Spleen (tissue), 7 donors: ENCODE results near the gene UBE2U.

ENCODE experiments used
- POLR2AphosphoS5 ChIP-seq, 3 donors: sonication (generic); formaldehyde crosslinking; IDR thresholded peaks; one replicate each; pipeline ENCODE4 v1.5.1; 2017; ENCODE audit warnings: antibody characterized with exemption in 3 of 3
- TF ChIP-seq, protein P1 (sequence below), 11 experiments: fragments of 200-600 bp in 7 of 11; fragments of 450-650 bp in 4 of 11; sonication (generic) in 4 of 11; IDR thresholded peaks in 8 of 11; conservative IDR thresholded peaks in 3 of 11; 1 replicate in 7 of 11; 2 replicates in 4 of 11; pipeline versions ENCODE4 v1.4.0 to v1.8.0; 2016 to 2021; ENCODE audit warnings: antibody characterized with exemption in 11 of 11, inconsistent platforms in 4 of 11, mild to moderate bottlenecking in 1 of 11
- donor health status: DM: no; HTN: no; CAD: no; lungs with moderate emphysema.
- donor health status: DM: no; HTN: no; CAD: no.
- donor health status: DM: no; HTN: no; CAD: no.

DNA sequence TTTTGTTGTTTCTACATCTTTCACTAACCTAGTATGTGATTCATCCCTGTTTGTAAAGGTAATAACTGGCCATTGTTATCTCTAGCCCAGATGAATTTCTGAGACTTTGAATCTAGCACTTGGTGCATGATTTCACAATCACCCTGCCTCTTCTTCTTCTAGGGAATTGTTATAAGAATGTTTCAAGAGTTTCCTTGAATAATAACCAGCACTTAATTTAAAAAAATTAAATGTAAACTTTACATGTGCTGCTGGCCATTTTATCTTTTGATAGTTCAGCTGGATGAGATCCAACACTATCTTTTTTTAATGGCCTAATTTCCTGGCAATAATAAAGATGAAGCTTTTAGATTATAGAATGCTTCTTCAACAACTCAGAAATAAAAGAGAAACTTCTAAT is 31.8 kb downstream of the UBE2U start:
- TF ChIP-seq, protein P1, sequence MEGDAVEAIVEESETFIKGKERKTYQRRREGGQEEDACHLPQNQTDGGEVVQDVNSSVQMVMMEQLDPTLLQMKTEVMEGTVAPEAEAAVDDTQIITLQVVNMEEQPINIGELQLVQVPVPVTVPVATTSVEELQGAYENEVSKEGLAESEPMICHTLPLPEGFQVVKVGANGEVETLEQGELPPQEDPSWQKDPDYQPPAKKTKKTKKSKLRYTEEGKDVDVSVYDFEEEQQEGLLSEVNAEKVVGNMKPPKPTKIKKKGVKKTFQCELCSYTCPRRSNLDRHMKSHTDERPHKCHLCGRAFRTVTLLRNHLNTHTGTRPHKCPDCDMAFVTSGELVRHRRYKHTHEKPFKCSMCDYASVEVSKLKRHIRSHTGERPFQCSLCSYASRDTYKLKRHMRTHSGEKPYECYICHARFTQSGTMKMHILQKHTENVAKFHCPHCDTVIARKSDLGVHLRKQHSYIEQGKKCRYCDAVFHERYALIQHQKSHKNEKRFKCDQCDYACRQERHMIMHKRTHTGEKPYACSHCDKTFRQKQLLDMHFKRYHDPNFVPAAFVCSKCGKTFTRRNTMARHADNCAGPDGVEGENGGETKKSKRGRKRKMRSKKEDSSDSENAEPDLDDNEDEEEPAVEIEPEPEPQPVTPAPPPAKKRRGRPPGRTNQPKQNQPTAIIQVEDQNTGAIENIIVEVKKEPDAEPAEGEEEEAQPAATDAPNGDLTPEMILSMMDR (IDR thresholded peaks at IDR 0.05 in 8 of 11, conservative IDR thresholded peaks at IDR 0.05 in 3 of 11) = no peak
- TF ChIP-seq POLR2AphosphoS5 (IDR thresholded peaks at IDR 0.05) = no peak
